SKM-1 treated with dmso at 0.1 percent for 144 hours (cell line): ENCODE data around the gene PAK5.

ENCODE experiments used
- DNase-seq: peaks from one replicate; lab custom pipeline; 2025; ENCODE audit not compliant: unreplicated experiment; lab: John Stamatoyannopoulos, UW

PAK5 gene

GRCh38 chr20:9581509-9581908 is 257.4 kb downstream of the PAK5 start:
- no peak for DNase-seq

GRCh38 chr20:9578594-9578993 is 260.3 kb downstream of the PAK5 start:
- no peak for DNase-seq

- no peak for DNase-seq
Measured at GRCh38 chr20:9577397-9577796, 261.5 kb downstream of the PAK5 start.

GRCh38 chr20:9576695-9577094 is 262.2 kb downstream of the PAK5 start:
- no peak for DNase-seq

GRCh38 chr20:9575836-9576235 is 263.0 kb downstream of the PAK5 start:
- no peak for DNase-seq

GRCh38 chr20:9574776-9575175 is 264.1 kb downstream of the PAK5 start:
- DNase-seq: no peak

- no peak for DNase-seq
Measured at GRCh38 chr20:9574181-9574580, 264.7 kb downstream of the PAK5 start.

- no peak for DNase-seq
Measured at GRCh38 chr20:9573335-9574151, 265.3 kb downstream of the PAK5 start.

GRCh38 chr20:9572670-9573069 is 266.2 kb downstream of the PAK5 start:
- DNase-seq: no peak

GRCh38 chr20:9571783-9572182 is 267.1 kb downstream of the PAK5 start:
- DNase-seq: no peak

- no peak for DNase-seq
Measured at GRCh38 chr20:9570612-9571011, 268.3 kb downstream of the PAK5 start.

GRCh38 chr20:9566977-9567376 is 271.9 kb downstream of the PAK5 start:
- DNase-seq: no peak

GRCh38 chr20:9565910-9566550 is 272.8 kb downstream of the PAK5 start:
- DNase-seq: no peak

GRCh38 chr20:9557411-9557810 is 281.5 kb downstream of the PAK5 start:
- DNase-seq: no peak

GRCh38 chr20:9555781-9556180 is 283.1 kb downstream of the PAK5 start:
- DNase-seq: no peak

GRCh38 chr20:9551808-9552550 is 286.9 kb downstream of the PAK5 start:
- no peak for DNase-seq

- no peak for DNase-seq
Measured at GRCh38 chr20:9550871-9551270, 288.0 kb downstream of the PAK5 start.

GRCh38 chr20:9550283-9550682 is 288.6 kb downstream of the PAK5 start:
- no peak for DNase-seq

GRCh38 chr20:9543214-9543613 is 295.7 kb downstream of the PAK5 start:
- no peak for DNase-seq

GRCh38 chr20:9535449-9535848 is 303.4 kb downstream of the PAK5 start:
- no peak for DNase-seq

GRCh38 chr20:9534025-9534424 is 304.9 kb downstream of the PAK5 start:
- no peak for DNase-seq
